ENCODE measurements around the gene DPM3. TPM values are rescaled to one million over a fixed set of nuclear protein-coding genes. Genes with fewer than 3 reads are reported as not detected.
A peak's percentile ranks its signal among the peaks of the same experiment; 100 is the strongest.

DPM3 gene
- total and polyA plus RNA-seq, 8 donors, result 19.6 to 91.0 (median 29.1) TPM

DNA sequence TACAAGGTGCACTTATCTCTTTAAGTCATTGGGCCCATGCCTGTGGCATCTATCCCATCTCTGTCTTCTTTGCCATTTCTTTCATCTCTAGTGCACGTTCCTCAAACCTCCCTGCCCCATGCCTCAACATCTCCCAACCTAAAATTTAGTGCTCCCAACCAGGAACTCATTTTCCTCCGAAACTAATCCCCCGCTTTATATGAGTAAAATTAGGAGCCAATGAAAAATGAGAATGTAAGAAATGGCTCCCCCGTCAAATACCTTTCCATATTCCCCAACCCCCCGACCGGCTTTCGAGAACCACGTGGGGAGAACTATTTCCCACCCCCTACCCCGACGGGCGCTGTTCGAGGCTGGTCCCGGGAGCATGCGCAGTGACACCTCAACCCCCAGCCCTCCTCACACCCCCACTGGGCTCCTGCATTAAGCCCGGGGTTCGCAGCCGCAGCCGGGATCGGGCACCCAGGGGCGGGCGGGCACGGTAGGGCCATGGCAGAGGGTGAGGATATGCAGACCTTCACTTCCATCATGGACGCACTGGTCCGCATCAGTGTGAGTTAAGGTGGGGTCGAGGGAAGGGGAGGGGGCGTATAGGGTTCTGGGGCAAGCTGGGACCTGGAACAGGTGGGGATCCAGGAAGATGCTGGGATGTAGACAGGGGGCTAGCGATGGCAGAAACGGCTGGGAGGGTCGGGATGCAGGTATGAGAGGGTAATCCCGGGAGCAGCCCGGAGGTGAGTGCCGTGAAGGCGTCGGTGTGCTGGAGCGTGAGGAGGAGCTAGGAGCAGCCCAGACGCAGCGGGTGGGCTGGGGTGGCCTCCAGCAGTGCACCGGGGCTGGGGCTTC lies 33.4 kb upstream of the DPM3 start, which contains the start of gene TRIM46:
Gene TRIM46 (plus strand): TSS at position 372 of the 846 bp plus-strand sequence. CDS start 118 bp downstream, at position 490.
- Histone ChIP-seq H3K4me3 (peak within 1 kb of the TSS; percentile 78 to 80), H3K27me3 (peaks cover 0 to 19% of the 10 kb centered on the region in 2 donors), H3K9me3 (no peaks in the 10 kb centered on the region), H3K4me1 (peaks cover 11 to 60% of the 10 kb centered on the region in 2 donors), H3K27ac (peak within 1 kb of the TSS; percentile 83 to 91), H3K36me3 (peaks cover 0 to 23% of the 10 kb centered on the region in 2 donors)
- ATAC-seq, result no peak
- TF ChIP-seq, protein P1, sequence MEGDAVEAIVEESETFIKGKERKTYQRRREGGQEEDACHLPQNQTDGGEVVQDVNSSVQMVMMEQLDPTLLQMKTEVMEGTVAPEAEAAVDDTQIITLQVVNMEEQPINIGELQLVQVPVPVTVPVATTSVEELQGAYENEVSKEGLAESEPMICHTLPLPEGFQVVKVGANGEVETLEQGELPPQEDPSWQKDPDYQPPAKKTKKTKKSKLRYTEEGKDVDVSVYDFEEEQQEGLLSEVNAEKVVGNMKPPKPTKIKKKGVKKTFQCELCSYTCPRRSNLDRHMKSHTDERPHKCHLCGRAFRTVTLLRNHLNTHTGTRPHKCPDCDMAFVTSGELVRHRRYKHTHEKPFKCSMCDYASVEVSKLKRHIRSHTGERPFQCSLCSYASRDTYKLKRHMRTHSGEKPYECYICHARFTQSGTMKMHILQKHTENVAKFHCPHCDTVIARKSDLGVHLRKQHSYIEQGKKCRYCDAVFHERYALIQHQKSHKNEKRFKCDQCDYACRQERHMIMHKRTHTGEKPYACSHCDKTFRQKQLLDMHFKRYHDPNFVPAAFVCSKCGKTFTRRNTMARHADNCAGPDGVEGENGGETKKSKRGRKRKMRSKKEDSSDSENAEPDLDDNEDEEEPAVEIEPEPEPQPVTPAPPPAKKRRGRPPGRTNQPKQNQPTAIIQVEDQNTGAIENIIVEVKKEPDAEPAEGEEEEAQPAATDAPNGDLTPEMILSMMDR (IDR thresholded peaks at IDR 0.05), result peak in 1 of 2 donors; percentile 5
- intact Hi-C loops (cut with DNase I), result no loop called here
- DNase-seq, result peak in 1 of 4 donors; percentile 83

DNA sequence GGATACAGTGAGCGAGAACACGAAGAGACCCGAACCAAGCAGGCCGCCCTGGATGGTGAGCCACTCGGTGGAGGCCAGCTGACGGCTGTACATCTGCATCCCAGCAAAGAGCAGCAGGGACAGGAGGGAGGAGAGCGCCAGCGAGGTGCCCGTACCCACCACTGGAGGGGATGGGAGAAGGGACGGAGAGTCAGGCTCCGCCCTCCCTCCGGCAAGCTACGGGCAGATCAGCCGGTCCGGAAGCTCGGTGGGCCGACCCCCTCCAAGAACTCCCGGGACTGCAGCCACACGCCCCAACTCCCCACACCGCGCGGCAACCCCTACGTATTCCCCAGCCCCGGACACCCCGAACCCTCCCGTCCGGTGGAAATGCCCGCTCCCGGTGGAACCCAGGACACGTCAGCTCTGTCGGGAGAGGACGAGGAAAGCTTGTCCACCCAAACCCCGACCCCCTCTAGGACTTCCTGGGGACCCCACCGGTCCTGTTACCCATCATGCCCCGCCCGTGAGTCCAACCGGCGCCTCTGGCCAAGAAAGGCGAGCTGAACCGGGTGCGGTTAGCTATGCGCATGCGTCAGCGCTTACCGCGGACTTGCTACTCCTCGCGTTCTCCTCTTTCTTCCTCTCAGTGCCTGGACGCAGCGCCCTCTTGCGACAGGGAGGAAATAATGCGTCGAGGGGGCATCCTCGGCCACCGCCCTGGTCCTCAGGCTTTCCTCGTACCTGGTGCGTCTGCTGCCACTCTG lies 32.6 kb upstream of the DPM3 start, which contains the start of gene KRTCAP2:
Gene KRTCAP2 (minus strand): TSS at position 573 of the 746 bp plus-strand sequence. CDS start 80 bp downstream, at position 493.
- TF ChIP-seq, protein P1 (IDR thresholded peaks at IDR 0.05), result peak; percentile 89 to 94
- intact Hi-C loops (cut with DNase I), result no loop called here
- ATAC-seq (peak; percentile 78), DNase-seq (peak; percentile 90 to 99 (median 97))
- H3K4me1 ChIP-seq, result peaks cover 11 to 56% of the 10 kb centered on the region in 2 donors
- H3K4me3 ChIP-seq, result peak within 1 kb of the TSS; percentile 78 to 80
- H3K27me3 ChIP-seq, result peaks cover 0 to 19% of the 10 kb centered on the region in 2 donors
- H3K36me3 ChIP-seq, result peaks cover 0 to 23% of the 10 kb centered on the region in 2 donors
- no peaks in the 10 kb centered on the region for H3K9me3 ChIP-seq
- H3K27ac ChIP-seq, result peak within 1 kb of the TSS; percentile 83 to 91

DNA sequence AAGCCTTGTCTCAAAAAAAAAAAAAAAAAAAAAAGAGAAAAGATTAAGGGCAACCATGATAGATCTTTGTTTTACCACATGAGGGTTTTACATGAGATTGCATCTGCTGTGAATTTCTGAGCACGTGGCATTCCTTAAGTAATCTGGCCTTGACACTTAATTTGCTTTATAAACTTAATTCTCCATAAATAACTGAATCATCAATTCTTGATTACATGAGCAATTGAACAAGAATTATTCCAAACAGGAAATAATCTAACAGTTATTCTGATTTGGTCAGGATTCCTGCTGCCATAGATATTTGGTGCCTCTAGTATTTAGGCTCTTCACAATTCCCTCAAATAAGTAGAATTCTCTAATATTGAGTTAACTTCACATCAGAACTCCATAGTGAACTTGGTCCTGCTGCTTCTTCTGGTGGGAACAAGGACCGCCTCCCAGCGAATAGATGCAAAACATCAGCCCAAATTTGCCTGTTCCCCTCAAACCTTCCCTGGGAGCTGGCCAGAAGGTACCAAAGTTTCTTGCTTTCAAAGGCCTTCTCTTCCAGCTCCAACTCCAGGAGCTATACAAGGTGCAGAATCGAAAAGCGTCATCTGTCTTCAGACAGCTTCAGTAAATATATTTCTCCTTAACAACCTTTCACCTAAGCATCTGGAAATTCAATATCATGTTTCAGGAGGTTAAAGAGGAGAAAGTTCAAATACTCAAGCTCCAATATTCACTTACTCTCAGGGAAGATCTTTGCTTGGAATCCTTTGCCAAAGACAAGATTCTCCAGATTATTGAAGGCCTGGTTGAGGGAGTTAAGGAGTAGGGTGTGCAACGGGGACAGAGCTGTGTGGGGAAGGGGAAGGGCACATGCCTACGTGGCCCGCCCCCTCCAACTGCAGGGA lies 31.8 kb upstream of the DPM3 start:
- H3K9me3 ChIP-seq, result no peaks in the 10 kb centered on the region
- H3K4me3 ChIP-seq, result peak overlapping the region; percentile 78 to 80
- DNase-seq (no peak), ATAC-seq (peak; percentile 3)
- H3K27ac ChIP-seq, result peak overlapping the region; percentile 83 to 91
- H3K27me3 ChIP-seq, result peaks cover 0 to 21% of the 10 kb centered on the region in 2 donors
- TF ChIP-seq, protein P1 (IDR thresholded peaks at IDR 0.05), result no peak
- H3K36me3 ChIP-seq, result peaks cover 0 to 23% of the 10 kb centered on the region in 2 donors
- intact Hi-C loops (cut with DNase I), result no loop called here
- peaks cover 14 to 58% of the 10 kb centered on the region in 2 donors for H3K4me1 ChIP-seq

DNA sequence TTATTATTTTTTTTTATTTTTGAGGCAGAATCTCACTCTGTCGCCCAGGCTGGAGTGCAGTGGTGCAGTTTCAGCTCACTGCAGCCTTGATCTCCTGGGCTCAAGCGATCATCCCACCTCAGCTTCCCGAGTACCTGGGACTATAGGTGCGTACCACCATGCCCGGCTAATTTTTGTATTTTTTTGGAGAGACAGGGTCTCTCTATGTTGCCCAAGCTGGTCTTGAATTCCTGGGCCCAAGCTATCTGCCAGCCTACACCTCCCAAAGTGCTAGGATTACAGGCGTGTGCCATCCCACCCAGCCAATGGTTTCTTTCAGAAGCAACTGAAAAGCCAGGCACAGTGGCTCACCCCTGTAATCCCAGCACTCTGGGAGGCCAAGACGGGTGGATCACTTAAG lies 30.5 kb upstream of the DPM3 start:
- H3K27me3 ChIP-seq, result peaks cover 0 to 31% of the 10 kb centered on the region in 2 donors
- no peak overlapping the region for H3K27ac ChIP-seq
- peaks cover 0 to 23% of the 10 kb centered on the region in 2 donors for H3K36me3 ChIP-seq
- no peak overlapping the region for H3K4me3 ChIP-seq
- H3K9me3 ChIP-seq, result no peaks in the 10 kb centered on the region
- no peak for DNase-seq
- TF ChIP-seq, protein P1 (IDR thresholded peaks at IDR 0.05), result no peak
- intact Hi-C loops (cut with DNase I), result no loop called here
- peaks cover 9 to 54% of the 10 kb centered on the region in 2 donors for H3K4me1 ChIP-seq
- ATAC-seq, result no peak

All from left lung (tissue), 10 donors.